ENCODE results near the gene ZNF670. TPM values are rescaled to one million over a fixed set of nuclear protein-coding genes. Genes with fewer than 3 reads are reported as not detected.
"Not testable (repeated sequence)": the region's sequence is repeated elsewhere in the genome, so short reads cannot be mapped to it uniquely, and the experiment has no call there.

ZNF670 gene
- 5.8 and 8.3 TPM in 2 replicates for total RNA-seq

GRCh38 chr1:247078258-247079140 is at the start of gene ZNF670:
Gene ZNF670 (minus strand): TSS chr1:247078811. CDS start chr1:247078596, 215 bp downstream.
- DNase-seq (ENCODE audit: low read depth), result peak; percentile 88

- DNase-seq (ENCODE audit: low read depth), result not testable (repeated sequence)
Measured at GRCh38 chr1:247127519-247128282, 49.1 kb upstream of the ZNF670 start.

GRCh38 chr1:247126601-247127000 is 48.0 kb upstream of the ZNF670 start:
- DNase-seq (ENCODE audit: low read depth), result not testable (repeated sequence)

DNA sequence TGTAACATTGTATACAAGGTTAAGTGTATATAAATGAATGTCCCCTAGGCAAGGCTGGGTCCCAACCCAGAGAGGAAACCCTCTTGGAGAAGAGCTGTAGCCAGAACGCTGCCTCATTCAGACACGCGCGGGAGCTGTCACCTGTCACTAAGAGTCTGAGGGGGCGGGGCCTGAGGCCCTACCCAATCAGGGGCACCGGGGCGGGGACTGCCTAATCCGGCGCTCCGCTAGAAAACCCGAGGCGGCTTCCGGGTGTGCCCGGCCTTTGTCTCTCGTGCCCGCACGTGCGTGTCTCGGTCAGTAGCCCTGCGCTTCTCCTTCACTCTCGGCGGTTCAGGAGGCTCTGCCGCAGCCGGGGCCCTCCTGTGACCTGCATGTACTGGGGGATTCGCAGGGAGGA is 47.6 kb upstream of the ZNF670 start:
- not testable (repeated sequence) for DNase-seq (ENCODE audit: low read depth)

DNA sequence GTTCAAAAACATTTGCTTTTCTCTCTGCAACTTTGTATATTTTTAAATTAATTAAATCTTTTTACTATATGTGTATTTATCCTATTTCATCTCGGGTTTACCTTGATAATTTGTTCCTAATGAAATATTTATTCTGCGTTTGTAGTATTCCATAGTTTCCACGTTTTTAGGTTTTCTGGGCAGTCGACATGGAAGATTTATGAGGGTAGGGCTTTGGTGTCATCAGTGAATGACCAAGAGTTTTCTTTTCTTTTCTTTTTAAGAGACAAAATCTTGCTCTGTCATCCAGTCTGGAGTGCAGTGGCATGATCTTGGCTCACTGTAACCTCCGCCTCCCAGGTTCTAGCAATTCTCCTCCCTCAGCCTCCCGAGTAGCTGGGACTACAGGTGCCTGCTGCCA is 42.8 kb upstream of the ZNF670 start:
- no peak for DNase-seq (ENCODE audit: low read depth)

- not testable (repeated sequence) for DNase-seq (ENCODE audit: low read depth)
Measured at GRCh38 chr1:247120408-247120668, 41.7 kb upstream of the ZNF670 start.

DNA sequence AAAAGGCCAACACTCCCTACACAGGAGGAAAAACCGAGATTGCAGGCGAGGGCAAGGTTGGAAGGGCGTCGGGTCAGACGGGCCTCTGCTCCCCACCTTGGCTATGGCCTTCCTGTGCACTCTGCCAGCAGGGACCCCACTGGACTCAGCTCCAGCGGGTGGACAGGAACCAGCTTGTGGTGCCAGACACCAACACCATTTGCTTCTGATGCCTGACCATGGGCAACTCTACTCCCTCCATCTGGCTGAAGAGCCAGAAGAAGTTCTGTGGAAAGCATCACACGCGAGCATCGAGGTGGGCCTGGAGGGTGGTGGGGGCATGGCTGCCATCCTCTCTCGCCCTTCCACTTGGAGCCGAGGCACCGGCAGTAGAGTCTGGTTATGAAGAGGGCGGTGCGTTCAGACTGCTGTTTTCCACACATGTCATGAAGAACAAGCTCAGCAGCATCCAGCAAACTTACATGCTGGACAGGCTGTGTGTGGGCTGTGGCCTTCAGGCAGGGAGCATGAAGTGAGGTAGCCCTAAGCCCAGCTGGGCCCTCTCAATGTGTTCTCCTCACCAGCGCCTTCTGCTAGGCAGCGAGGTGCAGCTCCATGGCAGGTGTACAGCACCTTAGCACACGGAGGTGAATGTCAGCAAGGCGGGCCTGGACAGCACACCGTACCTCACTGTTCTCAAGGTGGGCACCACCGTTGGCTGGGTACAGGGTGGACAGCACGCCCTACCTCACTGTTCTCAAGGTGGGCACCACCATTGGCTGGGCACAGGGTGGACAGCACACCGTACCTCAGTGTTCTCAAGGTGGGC is 41.2 kb upstream of the ZNF670 start:
- no peak for DNase-seq (ENCODE audit: low read depth)

DNA sequence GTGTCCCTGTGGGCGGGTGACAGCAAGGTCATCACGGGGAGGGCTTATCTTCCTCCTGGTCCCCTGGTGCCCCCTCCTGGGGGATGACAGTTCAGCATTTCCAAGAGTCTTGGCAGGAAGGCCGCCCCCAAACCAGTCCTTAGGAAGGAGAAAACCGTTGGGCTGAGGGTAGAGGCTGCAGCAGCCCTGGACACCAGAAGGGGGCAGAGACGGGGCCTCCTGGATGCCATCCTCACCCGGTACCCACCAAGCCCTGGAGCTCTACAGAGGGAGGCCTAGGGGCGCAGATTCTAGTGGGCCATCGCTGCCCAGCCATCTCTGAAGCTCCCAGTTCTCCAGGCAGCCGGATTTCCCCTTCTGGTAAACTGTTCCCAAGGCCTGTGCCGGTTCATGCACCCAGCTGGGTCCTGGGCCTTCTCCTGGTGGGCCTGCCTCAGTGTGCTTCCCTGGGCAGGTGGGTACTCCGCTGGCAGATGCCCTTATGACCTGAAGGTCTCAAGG is 40.4 kb upstream of the ZNF670 start:
- peak; percentile 9 for DNase-seq (ENCODE audit: low read depth)

DNA sequence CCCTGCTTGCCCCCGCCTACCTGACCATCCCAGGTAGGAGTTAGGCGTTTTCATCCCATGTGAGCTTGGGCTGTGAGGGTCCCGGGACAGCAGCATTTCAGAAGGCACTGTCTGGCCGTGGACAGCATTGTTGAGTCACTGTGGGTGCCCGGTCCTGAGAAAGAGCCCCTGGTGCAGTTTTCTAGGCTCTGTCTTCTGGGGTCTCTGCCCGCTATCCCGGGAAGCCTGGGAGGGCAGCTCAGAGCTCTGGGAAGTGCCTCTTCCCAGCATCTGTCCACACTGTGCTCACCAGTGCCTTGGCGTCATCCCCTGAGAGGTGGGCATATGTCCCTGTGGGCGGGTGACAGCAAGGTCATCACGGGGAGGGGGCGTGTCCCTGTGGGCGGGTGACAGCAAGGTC is 36.9 kb upstream of the ZNF670 start:
- no peak for DNase-seq (ENCODE audit: low read depth)

DNA sequence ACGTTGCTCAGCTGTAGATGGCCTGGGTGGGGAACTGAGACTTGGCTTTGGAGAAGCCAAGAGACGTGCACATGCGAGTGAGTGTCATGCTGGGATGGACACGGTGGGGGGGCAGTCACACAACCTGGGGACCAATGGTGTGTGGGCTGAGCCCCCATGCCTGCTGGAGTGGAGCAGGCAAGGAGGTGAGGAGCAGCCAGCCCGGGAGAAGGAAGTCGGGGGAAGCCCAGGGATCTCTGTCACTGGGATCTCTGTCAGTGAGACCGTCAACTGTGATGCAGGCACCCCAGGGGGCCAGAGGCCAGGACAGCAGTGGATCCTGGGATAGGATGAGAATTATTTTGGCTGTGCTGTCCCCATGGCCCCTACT is 36.5 kb upstream of the ZNF670 start:
- DNase-seq (ENCODE audit: low read depth), result no peak

DNA sequence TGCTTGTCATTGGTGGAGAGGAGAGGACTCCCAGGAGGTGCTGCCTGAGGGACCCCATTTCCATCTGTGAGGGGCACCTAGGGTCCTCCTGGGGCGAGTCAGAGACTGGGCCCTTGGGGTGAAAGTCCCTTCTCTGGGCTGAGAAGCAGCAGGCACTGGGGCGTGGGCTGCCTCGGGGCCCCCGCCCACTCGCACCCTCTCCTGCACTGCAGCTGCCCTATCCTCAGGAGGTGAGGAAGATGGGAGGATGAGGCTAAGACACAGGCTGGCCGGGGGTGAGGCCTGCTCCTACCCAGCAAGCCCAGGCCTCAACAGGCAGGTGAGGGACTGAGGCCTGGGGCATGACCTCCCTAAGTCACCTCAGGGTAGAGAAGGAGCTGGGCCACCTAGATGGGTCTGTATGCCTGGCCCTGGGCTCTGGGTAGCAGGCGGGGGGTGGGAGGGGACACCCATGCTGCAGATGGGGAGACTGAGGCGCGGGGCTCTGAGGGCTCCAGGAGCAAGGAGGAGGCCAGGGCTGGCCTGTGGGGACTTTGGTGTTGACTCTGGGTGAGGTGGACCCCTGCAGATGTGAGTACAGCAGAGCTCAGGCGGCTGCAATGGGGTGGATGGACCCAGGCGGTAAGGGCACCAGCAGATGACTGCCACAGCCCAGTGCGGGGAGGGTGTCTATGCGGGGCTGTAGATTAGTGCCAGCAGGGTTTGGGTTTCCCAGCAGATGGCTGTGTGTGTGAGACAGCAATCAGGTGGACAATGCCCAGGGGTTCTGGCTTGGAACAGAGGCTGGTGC is 35.9 kb upstream of the ZNF670 start:
- no peak for DNase-seq (ENCODE audit: low read depth)

DNA sequence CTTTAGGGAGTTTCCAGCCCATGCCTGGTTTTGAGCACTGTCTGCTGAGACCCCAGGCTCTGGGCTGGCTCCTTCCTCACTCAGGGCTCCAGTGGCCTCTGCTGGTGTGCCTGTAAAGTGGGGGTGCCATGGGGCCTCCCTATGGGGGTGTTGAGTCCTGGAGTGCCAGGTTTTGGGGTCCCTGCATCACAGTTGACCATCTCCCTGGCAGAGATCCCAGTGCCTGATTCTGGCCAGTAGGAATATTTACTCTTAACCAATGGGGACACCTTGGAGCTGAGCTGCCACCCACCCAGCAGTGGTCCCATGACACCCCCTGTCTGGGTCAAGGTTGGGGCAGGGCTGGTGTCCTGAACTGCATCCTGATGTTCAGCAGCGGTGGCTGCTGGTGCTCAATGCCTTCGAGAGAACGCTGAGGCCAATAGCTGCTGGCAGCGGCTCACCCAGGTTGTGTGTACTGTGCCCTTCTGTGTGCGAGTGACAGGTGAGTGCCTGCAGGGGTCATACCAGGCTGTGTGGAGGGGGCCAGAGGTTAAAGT is 35.2 kb upstream of the ZNF670 start:
- DNase-seq (ENCODE audit: low read depth), result no peak

- peak; percentile 51 for DNase-seq (ENCODE audit: low read depth)
Measured at GRCh38 chr1:247113094-247113497, 34.5 kb upstream of the ZNF670 start.

GRCh38 chr1:247112479-247112781 is 33.8 kb upstream of the ZNF670 start:
- no peak for DNase-seq (ENCODE audit: low read depth)

DNA sequence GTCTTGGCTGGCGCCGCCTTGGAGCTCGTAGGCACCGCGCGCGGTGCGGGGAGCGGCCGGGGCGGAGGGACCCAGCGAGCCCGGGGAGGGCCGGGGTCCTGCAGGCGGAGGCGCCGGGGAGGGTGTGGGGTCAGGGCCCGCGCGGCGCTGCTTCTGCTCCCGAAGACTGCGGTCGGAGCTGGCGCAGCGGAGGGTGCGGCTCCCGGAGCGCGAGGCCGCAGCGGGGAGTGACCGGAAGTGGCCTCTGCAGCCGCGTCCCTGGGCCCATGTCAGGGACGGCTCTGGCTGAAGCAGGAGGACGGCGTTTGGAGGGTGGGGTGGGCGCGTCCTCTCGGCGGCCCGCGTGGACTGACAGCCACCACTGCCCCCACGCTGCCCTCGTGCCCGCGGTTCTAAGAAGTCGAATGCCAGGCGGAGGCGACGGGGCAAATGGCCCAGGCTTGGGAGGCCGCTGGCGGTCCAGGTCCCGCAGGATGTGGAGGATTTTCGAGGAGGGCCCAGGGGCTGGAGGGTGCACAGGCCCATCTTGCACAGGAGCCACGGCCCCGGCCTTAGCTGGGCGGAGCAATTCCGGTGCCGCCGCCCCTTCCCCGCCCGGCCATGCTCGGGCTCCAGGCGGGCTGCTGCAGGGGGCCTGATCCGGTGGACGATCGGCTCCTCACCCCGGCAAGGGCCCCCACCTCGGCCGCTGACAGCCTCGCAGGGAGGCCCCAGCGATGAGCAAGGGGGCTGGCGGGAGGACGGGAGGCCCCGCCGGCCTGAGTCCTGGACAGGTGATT is 33.3 kb upstream of the ZNF670 start:
- DNase-seq (ENCODE audit: low read depth), result no peak

DNA sequence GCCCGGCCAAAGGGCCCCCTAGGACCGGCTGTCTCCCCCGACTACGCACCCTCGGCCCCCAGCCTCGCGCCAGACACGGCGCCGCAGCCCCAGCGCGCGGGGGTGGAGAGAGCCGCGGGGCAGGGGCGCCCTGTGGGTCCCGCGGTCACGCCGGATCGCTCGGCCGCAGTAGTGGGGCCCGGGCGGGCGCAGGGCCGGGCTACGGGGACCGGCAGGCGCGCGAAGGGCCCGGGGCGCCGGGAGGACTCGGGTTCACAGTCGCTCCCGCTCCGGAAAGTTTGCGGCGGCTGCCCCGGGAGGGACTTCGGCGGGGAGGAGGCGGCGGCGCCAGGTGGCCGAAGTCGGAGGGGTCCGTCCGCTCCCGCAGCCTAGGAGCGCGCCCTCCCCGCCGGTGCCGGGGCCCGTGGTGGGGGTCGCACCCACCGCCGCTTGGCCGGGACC is 32.7 kb upstream of the ZNF670 start:
- DNase-seq (ENCODE audit: low read depth), result no peak

DNA sequence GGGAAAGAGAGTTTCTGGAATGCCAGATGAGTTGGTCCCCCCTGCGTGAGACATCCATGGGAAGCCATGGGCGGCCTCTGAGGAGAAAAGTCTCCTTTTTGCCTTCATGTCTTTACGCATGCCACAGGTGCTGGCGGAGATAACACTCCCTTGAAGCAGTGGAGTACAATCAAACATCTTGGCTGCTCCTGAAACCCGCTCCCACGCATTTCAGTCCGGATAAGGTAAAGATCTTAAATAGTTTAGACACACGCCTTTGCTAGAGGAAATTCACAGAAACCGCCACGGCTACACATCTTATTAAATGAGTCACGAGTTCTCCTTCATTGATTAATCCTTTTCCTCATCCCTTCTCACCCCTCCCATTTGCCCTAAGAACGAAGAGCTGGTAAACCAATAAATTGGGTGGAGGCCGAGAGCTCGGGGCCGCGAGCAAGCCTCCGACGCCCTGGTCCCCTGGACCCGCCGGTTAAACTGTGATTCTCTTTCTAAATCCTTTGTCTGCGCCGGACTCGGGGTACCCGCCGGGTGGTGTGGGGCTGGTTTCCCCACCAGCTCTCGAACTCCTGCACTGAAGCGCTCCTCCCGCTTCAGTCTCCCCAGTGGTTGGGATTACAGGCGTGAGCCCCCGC is 32.1 kb upstream of the ZNF670 start:
- peak; percentile 49 for DNase-seq (ENCODE audit: low read depth)

- DNase-seq (ENCODE audit: low read depth), result no peak
Measured at GRCh38 chr1:247107694-247108093, 29.1 kb upstream of the ZNF670 start.

DNA sequence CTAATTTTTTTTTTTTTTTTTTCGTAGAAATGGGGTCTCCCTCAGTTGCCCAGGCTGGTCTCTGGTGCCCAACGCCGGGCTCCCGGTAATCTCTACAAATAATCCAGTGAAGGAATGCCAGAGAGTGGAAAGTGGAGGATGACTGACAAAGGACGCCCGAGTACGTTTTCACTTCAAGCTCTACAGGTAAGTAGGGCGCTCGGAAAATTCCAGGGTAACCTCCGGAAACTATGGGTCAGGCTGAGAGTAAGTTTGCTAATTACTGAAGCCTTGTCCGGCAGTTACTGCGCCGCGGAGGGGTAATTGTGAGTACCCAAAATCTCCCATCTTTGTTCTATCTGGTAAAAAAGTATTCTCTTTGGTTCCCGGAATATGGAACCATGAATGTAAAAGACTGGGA is 27.4 kb upstream of the ZNF670 start:
- DNase-seq (ENCODE audit: low read depth), result no peak

- DNase-seq (ENCODE audit: low read depth), result no peak
Measured at GRCh38 chr1:247104965-247105364, 26.4 kb upstream of the ZNF670 start.

Data from renal cortical epithelial cell (primary cell).